Upper lobe of right lung (tissue), 1 donor: ENCODE results near the gene NRSN2. TPM values are rescaled to one million over a fixed set of nuclear protein-coding genes. Genes with fewer than 3 reads are reported as not detected.

ENCODE experiments used
- ATAC-seq: fragments of 200-7000 bp; cut with Tn5 transposase; one replicate; pipeline ENCODE4 v1.9.1; 2020; ENCODE audit warnings: mild to moderate bottlenecking, moderate library complexity
- DNase-seq: peaks from one replicate; pipeline ENCODE4 v3.0.0-alpha.2; 2020
- H3K27ac ChIP-seq: fragments of 200-600 bp; one replicate; pipeline ENCODE4 v1.8.0; 2022
- H3K27me3 ChIP-seq: fragments of 200-600 bp; one replicate; pipeline ENCODE4 v1.8.0; 2022; ENCODE audit warnings: mild to moderate bottlenecking
- H3K36me3 ChIP-seq: fragments of 200-600 bp; one replicate; pipeline ENCODE4 v1.8.0; 2022
- H3K4me1 ChIP-seq: fragments of 200-600 bp; one replicate; pipeline ENCODE4 v1.8.0; 2022
- H3K4me3 ChIP-seq: fragments of 200-600 bp; one replicate; pipeline ENCODE4 v1.8.0; 2022; ENCODE audit warnings: mild to moderate bottlenecking
- H3K9me3 ChIP-seq: fragments of 200-600 bp; one replicate; pipeline ENCODE4 v1.8.0; 2022
- intact Hi-C: fragments of 100-400 bp; cut with DNase I; formaldehyde crosslinking; loops from one replicate; pipeline ENCODE4 v1.11.0; 2022
- total RNA-seq: library from RNA; stranded (reverse); fragmentation: NEBNext Ultra II Directional; extraction: Animal tissue kit (Norgen Biotek cat#: 25700); gene quantifications from one replicate; pipeline ENCODE4 v1.2.1, GENCODE V29; 2021
- TF ChIP-seq, protein P1 (sequence below): fragments of 200-600 bp; IDR thresholded peaks from one replicate; pipeline ENCODE4 v1.8.0; 2022; ENCODE audit warnings: antibody characterized with exemption
- donor health status: DM: no; HTN: yes; CAD: no; lungs with severe emphysema.

The NRSN2 gene
- total RNA-seq, 1 donor from 2014 or later = 19.9 TPM

- Histone ChIP-seq H3K27ac (no peak overlapping the region), H3K4me3 (no peak overlapping the region), H3K9me3 (no peaks in the 10 kb centered on the region), H3K4me1 (peaks cover 24% of the 10 kb centered on the region), H3K27me3 (no peaks in the 10 kb centered on the region), H3K36me3 (no peaks in the 10 kb centered on the region)
- intact Hi-C loops = no loop called here
- ATAC-seq (no peak), DNase-seq (peak; percentile 17)
- TF ChIP-seq, protein P1, sequence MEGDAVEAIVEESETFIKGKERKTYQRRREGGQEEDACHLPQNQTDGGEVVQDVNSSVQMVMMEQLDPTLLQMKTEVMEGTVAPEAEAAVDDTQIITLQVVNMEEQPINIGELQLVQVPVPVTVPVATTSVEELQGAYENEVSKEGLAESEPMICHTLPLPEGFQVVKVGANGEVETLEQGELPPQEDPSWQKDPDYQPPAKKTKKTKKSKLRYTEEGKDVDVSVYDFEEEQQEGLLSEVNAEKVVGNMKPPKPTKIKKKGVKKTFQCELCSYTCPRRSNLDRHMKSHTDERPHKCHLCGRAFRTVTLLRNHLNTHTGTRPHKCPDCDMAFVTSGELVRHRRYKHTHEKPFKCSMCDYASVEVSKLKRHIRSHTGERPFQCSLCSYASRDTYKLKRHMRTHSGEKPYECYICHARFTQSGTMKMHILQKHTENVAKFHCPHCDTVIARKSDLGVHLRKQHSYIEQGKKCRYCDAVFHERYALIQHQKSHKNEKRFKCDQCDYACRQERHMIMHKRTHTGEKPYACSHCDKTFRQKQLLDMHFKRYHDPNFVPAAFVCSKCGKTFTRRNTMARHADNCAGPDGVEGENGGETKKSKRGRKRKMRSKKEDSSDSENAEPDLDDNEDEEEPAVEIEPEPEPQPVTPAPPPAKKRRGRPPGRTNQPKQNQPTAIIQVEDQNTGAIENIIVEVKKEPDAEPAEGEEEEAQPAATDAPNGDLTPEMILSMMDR = no peak
Observed at GRCh38 chr20:301886-302848, 44.7 kb upstream of the NRSN2 start.

DNA sequence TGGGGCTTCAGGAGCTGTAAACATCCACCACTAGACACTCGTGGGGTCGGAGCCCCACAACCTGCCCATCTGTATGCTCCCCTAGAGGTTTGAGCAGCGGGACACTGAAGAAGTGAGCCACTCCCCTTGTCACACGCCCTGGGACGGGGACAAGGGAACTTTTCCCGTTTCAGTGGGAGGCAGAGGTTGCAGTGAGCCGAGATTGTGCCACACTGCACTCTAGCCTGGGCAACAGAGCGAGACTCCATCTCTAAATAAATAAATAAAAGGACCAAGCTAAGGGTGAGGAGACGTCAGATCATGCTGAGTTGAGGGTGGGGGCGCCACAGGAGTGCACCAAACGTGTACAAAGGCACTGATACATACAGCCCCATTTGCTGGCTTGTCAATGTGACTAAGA is 41.2 kb upstream of the NRSN2 start:
- intact Hi-C loops = no loop called here
- ATAC-seq (no peak), DNase-seq (no peak)
- TF ChIP-seq, protein P1 = no peak
- Histone ChIP-seq H3K27ac (no peak overlapping the region), H3K4me1 (peaks cover 24% of the 10 kb centered on the region), H3K9me3 (no peaks in the 10 kb centered on the region), H3K27me3 (no peaks in the 10 kb centered on the region), H3K36me3 (no peaks in the 10 kb centered on the region), H3K4me3 (no peak overlapping the region)

GRCh38 chr20:308427-309038 is 38.4 kb upstream of the NRSN2 start:
- no peaks in the 10 kb centered on the region for H3K9me3 ChIP-seq
- no peak overlapping the region for H3K4me3 ChIP-seq
- intact Hi-C loops = no loop called here
- DNase-seq (no peak), ATAC-seq (no peak)
- TF ChIP-seq, protein P1 = no peak
- H3K36me3 ChIP-seq = no peaks in the 10 kb centered on the region
- H3K27me3 ChIP-seq = no peaks in the 10 kb centered on the region
- peaks cover 21% of the 10 kb centered on the region for H3K4me1 ChIP-seq
- H3K27ac ChIP-seq = no peak overlapping the region

DNA sequence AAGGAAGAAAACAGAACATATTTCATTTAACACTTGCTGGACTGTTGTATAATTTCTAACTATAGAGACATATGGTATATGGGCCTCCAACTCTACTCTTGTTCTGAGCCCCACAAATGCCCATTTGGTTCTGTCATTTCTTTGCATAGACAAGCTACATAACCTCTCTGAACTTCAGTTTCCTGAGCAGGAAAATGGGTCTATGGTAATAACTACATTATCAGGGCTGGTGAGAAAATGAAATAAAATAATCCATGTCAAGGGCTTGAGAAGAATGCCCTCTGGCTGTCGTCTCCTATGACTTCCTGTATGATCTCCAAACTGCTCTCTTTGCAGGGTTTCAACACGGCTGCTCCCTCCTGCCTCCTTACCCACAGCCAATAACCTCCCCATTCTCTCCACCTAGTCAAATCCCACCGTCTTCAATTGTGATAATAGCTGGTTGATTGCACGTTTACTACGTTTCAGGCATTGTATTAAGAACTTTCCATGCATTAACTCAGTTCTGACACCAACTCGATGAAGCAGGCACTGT is 37.5 kb upstream of the NRSN2 start:
- H3K27ac ChIP-seq = peak overlapping the region; percentile 92

GRCh38 chr20:309841-310644 is 36.9 kb upstream of the NRSN2 start:
- ATAC-seq (peak; percentile 99), DNase-seq (peak; percentile 98)
- H3K36me3 ChIP-seq = no peaks in the 10 kb centered on the region
- H3K27ac ChIP-seq = peak overlapping the region; percentile 92
- intact Hi-C loops = no loop called here
- peaks cover 21% of the 10 kb centered on the region for H3K4me1 ChIP-seq
- TF ChIP-seq, protein P1 = no peak
- no peaks in the 10 kb centered on the region for H3K9me3 ChIP-seq
- H3K4me3 ChIP-seq = peak overlapping the region; percentile 60
- H3K27me3 ChIP-seq = no peaks in the 10 kb centered on the region

More for the DNA sequence above, 37.5 kb upstream of the NRSN2 start:
- intact Hi-C loops = no loop called here
- H3K9me3 ChIP-seq = no peaks in the 10 kb centered on the region
- DNase-seq (no peak), ATAC-seq (peak; percentile 46)
- H3K4me3 ChIP-seq = peak overlapping the region; percentile 60
- H3K27me3 ChIP-seq = no peaks in the 10 kb centered on the region
- H3K36me3 ChIP-seq = no peaks in the 10 kb centered on the region
- peaks cover 21% of the 10 kb centered on the region for H3K4me1 ChIP-seq
- TF ChIP-seq, protein P1 = no peak
